H9 (cell line): ENCODE data around the gene HS6ST1. TPM values are rescaled to one million over a fixed set of nuclear protein-coding genes. Genes with fewer than 3 reads are reported as not detected.
"Not testable (repeated sequence)": the region's sequence is repeated elsewhere in the genome, so short reads cannot be mapped to it uniquely, and the experiment has no call there.

Experiments used
- DNase-seq: peaks from one replicate; pipeline ENCODE4 v3.0.0-alpha.2; 2017
- H2AFZ ChIP-seq: one replicate; pipeline ENCODE4 v1.6.1; 2013; ENCODE audit warnings: mild to moderate bottlenecking, low read length, control low read depth, moderate library complexity
- H2AK5ac ChIP-seq: 2 replicates; pipeline ENCODE4 v1.6.1; 2013; ENCODE audit warnings: low read length, control low read depth, mixed read lengths; ENCODE audit not compliant: insufficient read length
- H2BK120ac ChIP-seq: one replicate; pipeline ENCODE4 v1.6.1; 2013; ENCODE audit warnings: low read depth, mild to moderate bottlenecking, low read length, control low read depth, inconsistent platforms; ENCODE audit not compliant: poor library complexity, severe bottlenecking
- H2BK12ac ChIP-seq: 2 replicates; pipeline ENCODE4 v1.6.1; 2013; ENCODE audit warnings: low read length, control low read depth, mixed read lengths, low read depth; ENCODE audit not compliant: insufficient read length
- H2BK15ac ChIP-seq: 2 replicates; pipeline ENCODE4 v1.6.1; 2013; ENCODE audit warnings: low read depth, low read length, control low read depth
- H2BK20ac ChIP-seq: one replicate; pipeline ENCODE4 v1.6.1; 2013; ENCODE audit warnings: low read depth, mild to moderate bottlenecking, low read length, control low read depth, inconsistent platforms; ENCODE audit not compliant: poor library complexity, severe bottlenecking
- H2BK5ac ChIP-seq: 2 replicates; pipeline ENCODE4 v1.6.1; 2013; ENCODE audit warnings: low read length, control low read depth, mixed read lengths; ENCODE audit not compliant: insufficient read length
- H3K14ac ChIP-seq: 2 replicates; pipeline ENCODE4 v1.6.1; 2013; ENCODE audit warnings: low read length, control low read depth; ENCODE audit not compliant: insufficient read depth
- H3K18ac ChIP-seq: 2 replicates; pipeline ENCODE4 v1.6.1; 2013; ENCODE audit warnings: low read depth, mild to moderate bottlenecking, mixed read lengths, low read length, control low read depth; ENCODE audit not compliant: insufficient read length
- H3K23ac ChIP-seq: 2 replicates; pipeline ENCODE4 v1.6.1; 2013; ENCODE audit warnings: low read length, control low read depth, mixed read lengths, low read depth; ENCODE audit not compliant: insufficient read length
- H3K23me2 ChIP-seq: 2 replicates; pipeline ENCODE4 v1.6.1; 2013; ENCODE audit warnings: low read depth, mild to moderate bottlenecking, mixed read lengths, low read length, control low read depth; ENCODE audit not compliant: insufficient read length, poor library complexity, severe bottlenecking
- H3K27ac ChIP-seq: 2 replicates; pipeline ENCODE4 v1.5.1; 2013; ENCODE audit warnings: low read length, control low read depth, mixed read lengths, low read depth; ENCODE audit not compliant: insufficient read length
- H3K27me3 ChIP-seq: 2 replicates; pipeline ENCODE4 v1.6.1; 2013; ENCODE audit warnings: low read length, control low read depth, inconsistent platforms; ENCODE audit not compliant: insufficient read depth
- H3K4ac ChIP-seq: 2 replicates; pipeline ENCODE4 v1.6.1; 2013; ENCODE audit warnings: low read depth, mild to moderate bottlenecking, control low read depth, inconsistent platforms, low read length, moderate library complexity
- H3K4me1 ChIP-seq: 2 replicates; pipeline ENCODE4 v1.6.1; 2013; ENCODE audit warnings: low read length, control low read depth, inconsistent platforms; ENCODE audit not compliant: insufficient read depth
- H3K4me2 ChIP-seq: 2 replicates; pipeline ENCODE4 v1.6.1; 2013; ENCODE audit warnings: low read length, control low read depth, mixed read lengths; ENCODE audit not compliant: insufficient read length, insufficient read depth
- H3K56ac ChIP-seq: 2 replicates; pipeline ENCODE4 v1.6.1; 2013; ENCODE audit warnings: low read depth, mild to moderate bottlenecking, mixed read lengths, low read length, control low read depth; ENCODE audit not compliant: insufficient read length
- H3K79me1 ChIP-seq: 2 replicates; pipeline ENCODE4 v1.6.1; 2013; ENCODE audit warnings: low read depth, mild to moderate bottlenecking, moderate library complexity, low read length, control low read depth, inconsistent platforms; ENCODE audit not compliant: insufficient read depth, poor library complexity, severe bottlenecking
- H3K79me2 ChIP-seq: 2 replicates; pipeline ENCODE4 v1.6.1; 2013; ENCODE audit warnings: low read length, control low read depth, inconsistent platforms; ENCODE audit not compliant: insufficient read depth
- H3K9ac ChIP-seq: 2 replicates; pipeline ENCODE4 v1.6.1; 2013; ENCODE audit warnings: low read length, control low read depth, mixed read lengths; ENCODE audit not compliant: insufficient read length; ENCODE audit errors: extremely low read depth
- H3K9me3 ChIP-seq: one replicate; pipeline ENCODE4 v1.6.1; 2013; ENCODE audit warnings: low read depth, low read length, inconsistent platforms; ENCODE audit not compliant: control insufficient read depth
- H3T11ph ChIP-seq: one replicate; pipeline ENCODE4 v1.6.1; 2013; ENCODE audit warnings: mild to moderate bottlenecking, low read length, control low read depth, inconsistent platforms
- H4K20me1 ChIP-seq: one replicate; pipeline ENCODE4 v1.6.1; 2013; ENCODE audit not compliant: control insufficient read depth, insufficient read length, insufficient read depth
- H4K5ac ChIP-seq: 2 replicates; pipeline ENCODE4 v1.6.1; 2013; ENCODE audit warnings: low read depth, mild to moderate bottlenecking, mixed read lengths, low read length, control low read depth; ENCODE audit not compliant: insufficient read length
- H4K8ac ChIP-seq: replicated peaks from 2 replicates; pipeline ENCODE4 v1.6.1; 2013; ENCODE audit warnings: low read length, control low read depth, mixed read lengths, low read depth; ENCODE audit not compliant: insufficient read length
- H4K91ac ChIP-seq: 2 replicates; pipeline ENCODE4 v1.6.1; 2013; ENCODE audit warnings: low read depth, mild to moderate bottlenecking, moderate library complexity, mixed read lengths, low read length, control low read depth; ENCODE audit not compliant: insufficient read length
- H3K27ac Mint-ChIP-seq, 3 experiments: 2 replicates in 2 of 3; 3 replicates in 1 of 3; pipeline ENCODE4 v1.8.0; 2020 to 2021; ENCODE audit warnings: mixed read lengths in 3 of 3, mild to moderate bottlenecking in 1 of 3, moderate library complexity in 1 of 3
- H3K27me3 Mint-ChIP-seq: 2 replicates; pipeline ENCODE4 v1.8.0; 2021; ENCODE audit warnings: low read depth, mild to moderate bottlenecking, moderate library complexity, mixed read lengths
- H3K36me3 Mint-ChIP-seq, 3 experiments: 2 replicates in 2 of 3; 3 replicates in 1 of 3; pipeline ENCODE4 v1.8.0; 2020 to 2021; ENCODE audit warnings: low read depth in 3 of 3, mixed read lengths in 3 of 3; ENCODE audit not compliant: insufficient read depth in 1 of 3
- H3K4me1 Mint-ChIP-seq, 2 experiments: 2 replicates each; pipeline ENCODE4 v1.8.0; 2020; ENCODE audit warnings: mixed read lengths in 2 of 2
- H3K4me3 Mint-ChIP-seq, 2 experiments: 2 replicates in 1 of 2; 3 replicates in 1 of 2; pipeline ENCODE4 v1.8.0; 2020 to 2021; ENCODE audit warnings: mild to moderate bottlenecking in 2 of 2, mixed read lengths in 2 of 2, moderate library complexity in 1 of 2
- H3K9me3 Mint-ChIP-seq, 2 experiments: 2 replicates in 1 of 2; 3 replicates in 1 of 2; pipeline ENCODE4 v1.8.0; 2020; ENCODE audit warnings: mild to moderate bottlenecking in 2 of 2, mixed read lengths in 2 of 2, moderate library complexity in 1 of 2
- WGBS: extraction: QIAGEN DNeasy Blood & Tissue Kit; methylation state at CpG from one replicate; pipeline ENCODE4 v1.1.7; 2013; ENCODE audit warnings: missing lambda C conversion rate, low lambda C conversion rate, mixed read lengths; ENCODE audit not compliant: insufficient read length; ENCODE audit errors: extremely low coverage; 5-methylcytosine and 5-hydroxymethylcytosine counted together
- total RNA-seq: library from RNA; stranded (reverse); gene quantifications from 2 replicates; pipeline ENCODE4 v1.2.1, GENCODE V29; 2021

HS6ST1 gene
- total RNA-seq, 1 experiment from 2014 or later, result 60.2 TPM

DNA sequence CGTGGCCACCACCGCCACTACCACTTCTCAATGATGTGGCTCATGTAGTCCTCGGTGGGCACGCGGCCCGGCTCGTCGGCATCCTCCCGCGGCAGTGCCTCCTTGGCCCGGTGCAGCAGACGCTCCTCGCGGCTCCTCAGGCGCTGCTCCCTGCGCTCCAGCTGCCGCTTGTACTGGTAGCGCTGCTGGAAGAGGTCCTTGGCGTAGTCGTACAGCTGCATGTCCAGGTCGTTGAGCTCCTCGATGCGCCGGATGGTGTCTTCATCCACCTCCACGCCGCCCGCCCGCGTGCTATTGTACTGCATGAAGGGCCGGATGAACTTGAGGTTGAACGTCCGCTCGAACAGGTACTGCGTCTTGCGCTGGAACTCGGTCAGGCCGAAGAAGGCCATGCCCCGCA, 50.5 kb downstream of the HS6ST1 start:
- not testable (repeated sequence) for H3K4ac ChIP-seq, H3K23me2 ChIP-seq, H3K79me2 ChIP-seq, H3K56ac ChIP-seq, H3K27me3 Mint-ChIP-seq, H4K20me1 ChIP-seq, H2BK12ac ChIP-seq, H3T11ph ChIP-seq, H2AFZ ChIP-seq, H2BK120ac ChIP-seq, H3K4me3 Mint-ChIP-seq, H2AK5ac ChIP-seq, H3K27me3 ChIP-seq, H3K4me1 Mint-ChIP-seq, H3K9me3 Mint-ChIP-seq, H3K27ac ChIP-seq, H3K27ac Mint-ChIP-seq, H2BK5ac ChIP-seq, H3K4me1 ChIP-seq, H4K5ac ChIP-seq, H3K4me2 ChIP-seq, H3K9ac ChIP-seq, H3K23ac ChIP-seq, H2BK20ac ChIP-seq, H3K9me3 ChIP-seq, H3K14ac ChIP-seq, H4K8ac ChIP-seq, DNase-seq, H3K18ac ChIP-seq, H4K91ac ChIP-seq, H3K79me1 ChIP-seq, H2BK15ac ChIP-seq
- peaks cover 1 to 20% (median 14%) of the 10 kb centered on the region in 3 experiments; a peak in 5 of 7 replicates for H3K36me3 Mint-ChIP-seq
- WGBS, result no CpG with 5 or more reads among the region's 38 CpGs

DNA sequence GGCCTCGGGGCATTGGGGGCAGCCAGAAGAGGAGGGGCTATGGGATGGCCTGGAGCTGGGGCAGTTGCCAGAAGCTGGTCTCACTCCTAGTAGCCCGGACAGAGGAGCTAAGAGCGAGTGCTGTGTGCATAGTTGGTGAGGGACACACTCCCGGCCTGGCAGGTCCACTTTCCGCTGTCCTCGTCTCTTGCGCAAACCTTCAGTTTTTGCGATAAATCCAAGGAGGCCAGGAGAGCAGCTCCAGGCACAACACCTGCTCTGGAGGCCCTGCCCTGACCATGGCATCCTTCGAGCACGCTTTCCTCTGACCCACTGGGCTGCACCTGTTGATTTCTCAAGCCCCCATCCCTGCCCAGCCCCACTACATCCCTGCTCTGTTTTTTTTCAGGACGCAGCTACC, 51.0 kb downstream of the HS6ST1 start:
- H3T11ph ChIP-seq, H2BK12ac ChIP-seq, H2BK5ac ChIP-seq, H3K27me3 Mint-ChIP-seq, H4K5ac ChIP-seq, H3K9me3 ChIP-seq, H2AK5ac ChIP-seq, H3K14ac ChIP-seq, H4K91ac ChIP-seq, H3K27ac ChIP-seq, H3K23ac ChIP-seq, H2AFZ ChIP-seq, H3K4me1 Mint-ChIP-seq, H2BK120ac ChIP-seq, H3K9ac ChIP-seq, H3K4me1 ChIP-seq, DNase-seq, H3K79me2 ChIP-seq, H3K56ac ChIP-seq, H3K23me2 ChIP-seq, H3K9me3 Mint-ChIP-seq, H4K20me1 ChIP-seq, H2BK15ac ChIP-seq, H3K4ac ChIP-seq, H3K27ac Mint-ChIP-seq, H2BK20ac ChIP-seq, H3K27me3 ChIP-seq, H3K79me1 ChIP-seq, H3K18ac ChIP-seq, H3K4me3 Mint-ChIP-seq, H3K4me2 ChIP-seq, H4K8ac ChIP-seq: not testable (repeated sequence)
- peaks cover 1 to 20% (median 14%) of the 10 kb centered on the region in 3 experiments; a peak in 6 of 7 replicates for H3K36me3 Mint-ChIP-seq
- WGBS, result no CpG with 5 or more reads among the region's 11 CpGs
